Karpas-422 (cell line): ENCODE results near the gene RIPPLY2. TPM values are rescaled to one million over a fixed set of nuclear protein-coding genes. Genes with fewer than 3 reads are reported as not detected.

Experiments
- DNase-seq: peaks from one replicate; pipeline ENCODE4 v3.0.0-alpha.2; 2015
- H2AFZ ChIP-seq: fragments of 200-600 bp; sonication (generic); 2 replicates; pipeline ENCODE4 v1.6.1; 2014; ENCODE audit warnings: antibody characterized with exemption, low read length, mixed read lengths
- H3K27ac ChIP-seq: fragments of 200-600 bp; sonication (generic); 2 replicates; pipeline ENCODE4 v1.5.1; 2014; ENCODE audit warnings: mild to moderate bottlenecking, low read length, moderate library complexity
- H3K27me3 ChIP-seq: fragments of 200-600 bp; sonication (generic); 2 replicates; pipeline ENCODE4 v1.6.1; 2014; ENCODE audit warnings: low read length, mixed read lengths
- H3K36me3 ChIP-seq: fragments of 200-600 bp; sonication (generic); 2 replicates; pipeline ENCODE4 v1.6.1; 2014; ENCODE audit warnings: low read length, mixed read lengths; ENCODE audit not compliant: insufficient read depth
- H3K4me1 ChIP-seq: fragments of 200-600 bp; sonication (generic); 2 replicates; pipeline ENCODE4 v1.6.1; 2014; ENCODE audit warnings: mild to moderate bottlenecking, low read length, mixed read lengths
- H3K4me2 ChIP-seq: fragments of 200-600 bp; sonication (generic); 2 replicates; pipeline ENCODE4 v1.6.1; 2014; ENCODE audit warnings: low read length, low read depth, mild to moderate bottlenecking; ENCODE audit not compliant: poor library complexity, severe bottlenecking
- H3K4me3 ChIP-seq: fragments of 200-600 bp; sonication (generic); 2 replicates; pipeline ENCODE4 v1.5.1; 2014; ENCODE audit warnings: mild to moderate bottlenecking, antibody characterized with exemption, low read length, mixed read lengths
- H3K79me2 ChIP-seq: fragments of 200-600 bp; sonication (generic); 2 replicates; pipeline ENCODE4 v1.6.1; 2014; ENCODE audit warnings: mild to moderate bottlenecking, low read length, mixed read lengths
- H3K9ac ChIP-seq: fragments of 200-600 bp; sonication (generic); 2 replicates; pipeline ENCODE4 v1.6.0; 2014; ENCODE audit warnings: low read length
- H3K9me2 ChIP-seq: fragments of 200-600 bp; sonication (generic), shearing (Covaris generic); replicated peaks from 2 replicates; pipeline ENCODE4 v1.6.0; 2014; ENCODE audit warnings: mild to moderate bottlenecking, low read length, moderate library complexity; ENCODE audit not compliant: insufficient read depth
- H3K9me3 ChIP-seq: fragments of 300-700, 200-600 bp; sonication (generic); 2 replicates; pipeline ENCODE4 v1.6.1; 2014; ENCODE audit warnings: low read length, mixed read lengths
- H4K20me1 ChIP-seq: fragments of 200-600 bp; sonication (generic); 2 replicates; pipeline ENCODE4 v1.6.1; 2014; ENCODE audit warnings: mild to moderate bottlenecking, antibody characterized with exemption, low read length, low read depth; ENCODE audit not compliant: insufficient read depth
- total RNA-seq: library from RNA; depleted of rRNA; stranded (reverse); fragments of >200 nt; shearing (Covaris generic); gene quantifications from 2 replicates; pipeline ENCODE4 v1.2.3, GENCODE V29; 2014; ENCODE audit warnings: low replicate concordance; rRNA removed

Gene RIPPLY2
- total RNA-seq, 1 experiment from 2014 or later, result not detected

DNA sequence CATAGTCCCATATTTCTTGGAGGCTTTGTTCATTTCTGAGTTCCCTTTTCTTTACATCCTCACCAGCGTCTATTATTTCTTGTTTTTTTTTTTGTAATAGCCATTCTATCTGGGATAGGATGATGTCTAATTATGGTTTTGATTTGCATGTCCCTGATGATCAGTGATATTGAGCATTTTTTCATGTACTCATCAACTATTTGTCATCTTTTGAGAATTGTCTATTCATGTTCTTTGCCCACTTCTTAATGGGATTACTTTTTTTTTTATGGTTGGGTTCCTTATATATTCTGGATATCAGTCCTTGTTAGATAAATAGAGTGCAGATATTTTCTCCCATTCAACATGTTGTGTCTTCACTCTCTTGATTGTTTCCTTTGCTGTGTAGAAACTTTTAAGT lies 48.5 kb downstream of the RIPPLY2 start:
- DNase-seq, result no peak
- no peak overlapping the region for H3K4me2 ChIP-seq
- no peak overlapping the region for H3K9ac ChIP-seq
- H3K9me2 ChIP-seq, result no peaks in the 10 kb centered on the region
- H3K79me2 ChIP-seq, result peaks cover 61% of the 10 kb centered on the region
- peaks cover 19% of the 10 kb centered on the region for H3K9me3 ChIP-seq
- H2AFZ ChIP-seq, result no peak overlapping the region
- H3K36me3 ChIP-seq, result peaks cover under 1% of the 10 kb centered on the region; the same call in 1 of the 2 replicates
- no peaks in the 10 kb centered on the region for H3K4me1 ChIP-seq
- no peaks in the 10 kb centered on the region for H4K20me1 ChIP-seq
- H3K4me3 ChIP-seq, result no peak overlapping the region
- no peaks in the 10 kb centered on the region for H3K27me3 ChIP-seq
- H3K27ac ChIP-seq, result no peak overlapping the region

GRCh38 chr6:83904395-83904794 lies 51.2 kb downstream of the RIPPLY2 start:
- H2AFZ ChIP-seq, result no peak overlapping the region
- H3K79me2 ChIP-seq, result peaks cover 84% of the 10 kb centered on the region

GRCh38 chr6:83905648-83906047 lies 52.5 kb downstream of the RIPPLY2 start:
- peaks cover 19% of the 10 kb centered on the region for H3K9me3 ChIP-seq
- H3K36me3 ChIP-seq, result no peaks in the 10 kb centered on the region; the same call in 1 of the 2 replicates
- DNase-seq, result no peak
- peaks cover 3% of the 10 kb centered on the region; the same call in 1 of the 2 replicates for H3K4me1 ChIP-seq
- H4K20me1 ChIP-seq, result no peaks in the 10 kb centered on the region
- no peak overlapping the region for H3K4me2 ChIP-seq
- H3K27ac ChIP-seq, result no peak overlapping the region
- peaks cover 96% of the 10 kb centered on the region for H3K79me2 ChIP-seq
- H3K4me3 ChIP-seq, result no peak overlapping the region
- no peak overlapping the region for H2AFZ ChIP-seq
- no peak overlapping the region for H3K9ac ChIP-seq
- H3K27me3 ChIP-seq, result no peaks in the 10 kb centered on the region
- no peaks in the 10 kb centered on the region for H3K9me2 ChIP-seq

More at GRCh38 chr6:83904395-83904794, 51.2 kb downstream of the RIPPLY2 start:
- H3K27me3 ChIP-seq, result no peaks in the 10 kb centered on the region
- no peak overlapping the region for H3K4me3 ChIP-seq
- H3K27ac ChIP-seq, result no peak overlapping the region
- DNase-seq, result no peak
- H3K4me2 ChIP-seq, result no peak overlapping the region
- H3K9me3 ChIP-seq, result peaks cover 19% of the 10 kb centered on the region
- peaks cover 3% of the 10 kb centered on the region; the same call in 1 of the 2 replicates for H3K4me1 ChIP-seq
- no peak overlapping the region for H3K9ac ChIP-seq
- no peaks in the 10 kb centered on the region for H3K9me2 ChIP-seq
- no peaks in the 10 kb centered on the region; the same call in 1 of the 2 replicates for H3K36me3 ChIP-seq
- no peaks in the 10 kb centered on the region for H4K20me1 ChIP-seq

Other genes starting within 250 kb of the RIPPLY2 start
- gene SNAP91, start 144.3 kb upstream of the RIPPLY2 start, total RNA-seq, result not detected in 2 replicates
- gene CYB5R4, start 6.3 kb downstream of the RIPPLY2 start, total RNA-seq, result 15.1 and 37.0 TPM in 2 replicates
- not detected in 2 replicates for gene MRAP2, start 180.4 kb downstream of the RIPPLY2 start, total RNA-seq